Prostate gland (tissue), 2 donors: ENCODE data around the gene RTTN. TPM values are rescaled to one million over a fixed set of nuclear protein-coding genes. Genes with fewer than 3 reads are reported as not detected.

Experiments
- DNase-seq: peaks from one replicate; pipeline ENCODE4 v3.0.0-alpha.2; 2019; ENCODE audit warnings: low spot score
- H3K27ac ChIP-seq, 2 donors: fragments of 200-600 bp; sonication (generic); 2 replicates each; pipeline ENCODE4 v1.5.1; 2017 to 2019
- H3K27me3 ChIP-seq: fragments of 200-600 bp; sonication (generic); replicated peaks from 2 replicates; pipeline ENCODE4 v1.5.1; 2019; ENCODE audit not compliant: insufficient read depth
- H3K36me3 ChIP-seq, 2 donors: fragments of 200-600 bp; sonication (generic); 1 replicate in 1 of 2; 2 replicates in 1 of 2; pipeline versions ENCODE4 v1.5.1 to v1.8.1; 2017 to 2019
- H3K4me1 ChIP-seq: fragments of 200-600 bp; sonication (generic); replicated peaks from 2 replicates; pipeline ENCODE4 v1.5.1; 2019
- H3K4me3 ChIP-seq, 2 donors: fragments of 200-600 bp; sonication (generic); 2 replicates each; pipeline ENCODE4 v1.5.1; 2017 to 2019
- H3K9me3 ChIP-seq: fragments of 200-600 bp; sonication (generic); 2 replicates; pipeline ENCODE4 v1.5.1; 2017
- POLR2A ChIP-seq: fragments of 450-650 bp; IDR thresholded peaks from one replicate; pipeline ENCODE4 v1.6.1; 2016; ENCODE audit warnings: antibody characterized with exemption, mild to moderate bottlenecking
- POLR2AphosphoS5 ChIP-seq: sonication (generic); formaldehyde crosslinking; IDR thresholded peaks from one replicate; pipeline ENCODE4 v1.6.1; 2017; ENCODE audit warnings: antibody characterized with exemption
- WGBS: methylation state at CpG from one replicate; pipeline ENCODE4 v1.1.5; 2018; 5-methylcytosine and 5-hydroxymethylcytosine counted together
- intact Hi-C: fragments of 100-400 bp; cut with DNase I; formaldehyde crosslinking; loops from one replicate; pipeline ENCODE4 v1.14.2; 2022
- total RNA-seq, 2 donors: library from RNA; depleted of rRNA; stranded (reverse); fragments of >200 nt; gene quantifications; one replicate each; pipeline ENCODE4 v1.1.0, GENCODE V29; 2016
- TF ChIP-seq, protein P1 (sequence below), 4 experiments: fragments of 200-600 bp in 2 of 4; fragments of 450-650 bp in 2 of 4; sonication (generic) in 2 of 4; IDR thresholded peaks; 1 replicate in 3 of 4; 2 replicates in 1 of 4; pipeline ENCODE4 v1.5.1; 2016 to 2019; ENCODE audit warnings: antibody characterized with exemption in 4 of 4, mild to moderate bottlenecking in 2 of 4, moderate library complexity in 2 of 4

The RTTN gene
- total RNA-seq, 2 donors from 2014 or later: 8.4 to 21.5 TPM

DNA sequence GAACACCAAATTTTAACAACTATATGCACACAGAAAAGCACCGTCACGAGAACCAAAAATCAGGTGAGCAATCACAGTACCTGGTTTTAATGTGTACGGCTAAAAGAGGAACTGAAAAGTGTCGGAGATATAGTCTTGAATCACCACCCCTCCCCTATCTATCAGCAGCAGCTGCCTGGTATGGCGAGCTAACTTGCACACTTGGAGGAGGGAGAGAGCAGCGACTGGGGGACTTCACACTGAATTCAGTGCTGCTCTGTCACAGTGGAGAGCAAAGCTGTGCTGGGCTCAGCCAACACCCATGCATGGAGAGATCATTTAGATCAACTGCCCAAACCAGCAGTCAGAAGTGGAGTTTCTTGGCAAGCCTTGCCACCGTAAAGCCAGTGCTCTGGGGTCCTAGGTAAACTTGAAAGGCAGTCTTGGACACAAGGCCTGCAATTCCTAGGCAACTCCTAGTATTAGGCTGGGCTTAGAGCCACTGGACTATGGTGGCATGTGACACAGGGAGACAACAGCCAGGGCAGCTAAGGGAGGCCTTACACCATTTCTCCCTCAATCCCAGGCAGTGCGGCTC, 168.6 kb downstream of the RTTN start:
- 98% methylated on average over 8 of the region's 8 CpGs for WGBS
- H3K4me1 ChIP-seq: no peaks in the 10 kb centered on the region
- no peaks in the 10 kb centered on the region for H3K36me3 ChIP-seq
- intact Hi-C loops: no loop called here
- H3K27ac ChIP-seq: no peak overlapping the region
- TF ChIP-seq, protein P1, sequence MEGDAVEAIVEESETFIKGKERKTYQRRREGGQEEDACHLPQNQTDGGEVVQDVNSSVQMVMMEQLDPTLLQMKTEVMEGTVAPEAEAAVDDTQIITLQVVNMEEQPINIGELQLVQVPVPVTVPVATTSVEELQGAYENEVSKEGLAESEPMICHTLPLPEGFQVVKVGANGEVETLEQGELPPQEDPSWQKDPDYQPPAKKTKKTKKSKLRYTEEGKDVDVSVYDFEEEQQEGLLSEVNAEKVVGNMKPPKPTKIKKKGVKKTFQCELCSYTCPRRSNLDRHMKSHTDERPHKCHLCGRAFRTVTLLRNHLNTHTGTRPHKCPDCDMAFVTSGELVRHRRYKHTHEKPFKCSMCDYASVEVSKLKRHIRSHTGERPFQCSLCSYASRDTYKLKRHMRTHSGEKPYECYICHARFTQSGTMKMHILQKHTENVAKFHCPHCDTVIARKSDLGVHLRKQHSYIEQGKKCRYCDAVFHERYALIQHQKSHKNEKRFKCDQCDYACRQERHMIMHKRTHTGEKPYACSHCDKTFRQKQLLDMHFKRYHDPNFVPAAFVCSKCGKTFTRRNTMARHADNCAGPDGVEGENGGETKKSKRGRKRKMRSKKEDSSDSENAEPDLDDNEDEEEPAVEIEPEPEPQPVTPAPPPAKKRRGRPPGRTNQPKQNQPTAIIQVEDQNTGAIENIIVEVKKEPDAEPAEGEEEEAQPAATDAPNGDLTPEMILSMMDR (IDR thresholded peaks at IDR 0.05): no peak
- TF ChIP-seq POLR2A: no peak
- no peak for TF ChIP-seq POLR2AphosphoS5
- H3K9me3 ChIP-seq: no peaks in the 10 kb centered on the region
- no peak overlapping the region for H3K4me3 ChIP-seq
- no peak for DNase-seq
- H3K27me3 ChIP-seq: no peaks in the 10 kb centered on the region

DNA sequence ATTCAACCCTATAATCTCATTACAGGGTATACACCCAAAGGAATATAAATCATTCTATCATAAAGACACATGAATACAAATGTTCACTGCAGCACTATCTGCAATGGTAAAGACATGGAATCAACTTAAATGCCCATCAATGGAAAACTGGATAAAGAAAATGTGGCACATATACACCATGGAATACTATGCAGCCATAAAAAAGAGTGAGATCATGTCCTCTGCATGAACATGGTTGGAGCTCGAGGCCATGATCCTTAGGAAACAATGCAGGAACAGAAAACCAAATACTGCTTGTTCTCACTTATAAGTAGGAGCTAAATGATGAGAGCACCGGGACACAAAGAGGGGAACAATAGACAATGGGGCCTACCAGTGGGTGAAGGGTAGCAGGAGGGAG, 169.3 kb downstream of the RTTN start:
- Histone ChIP-seq H3K4me3 (no peak overlapping the region), H3K9me3 (no peaks in the 10 kb centered on the region), H3K36me3 (no peaks in the 10 kb centered on the region), H3K27ac (no peak overlapping the region), H3K27me3 (no peaks in the 10 kb centered on the region), H3K4me1 (no peaks in the 10 kb centered on the region)
- WGBS: 92% methylated on average over 2 of the region's 2 CpGs
- DNase-seq: no peak
- intact Hi-C loops: no loop called here
- no peak for TF ChIP-seq POLR2AphosphoS5
- TF ChIP-seq POLR2A: no peak
- TF ChIP-seq, protein P1 (IDR thresholded peaks at IDR 0.05): no peak

DNA sequence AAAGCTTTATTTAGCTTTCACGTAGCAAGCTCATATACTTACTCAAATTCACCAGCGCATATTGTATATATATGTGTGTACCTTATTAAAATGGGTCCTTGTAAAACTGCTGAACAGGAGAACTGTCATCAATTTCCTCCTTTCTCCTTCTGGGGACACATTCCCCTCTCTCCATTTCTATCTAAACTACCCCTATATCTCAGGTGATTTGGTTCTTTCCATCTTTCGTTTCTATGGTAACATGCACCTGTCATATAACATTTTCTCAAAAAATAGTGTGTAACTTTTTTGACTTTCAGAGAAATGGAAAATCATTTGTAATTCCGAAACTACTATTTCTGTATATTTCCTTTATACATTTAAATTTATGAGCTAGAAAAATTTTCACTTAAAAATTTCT, 174.3 kb downstream of the RTTN start:
- no peaks in the 10 kb centered on the region for H3K9me3 ChIP-seq
- intact Hi-C loops: no loop called here
- no peak overlapping the region for H3K27ac ChIP-seq
- H3K27me3 ChIP-seq: no peaks in the 10 kb centered on the region
- no peaks in the 10 kb centered on the region for H3K36me3 ChIP-seq
- H3K4me3 ChIP-seq: no peak overlapping the region
- no peaks in the 10 kb centered on the region for H3K4me1 ChIP-seq
- TF ChIP-seq POLR2A (no peak), POLR2AphosphoS5 (no peak)
- DNase-seq: no peak
- 92% methylated on average over 4 of the region's 4 CpGs for WGBS

DNA sequence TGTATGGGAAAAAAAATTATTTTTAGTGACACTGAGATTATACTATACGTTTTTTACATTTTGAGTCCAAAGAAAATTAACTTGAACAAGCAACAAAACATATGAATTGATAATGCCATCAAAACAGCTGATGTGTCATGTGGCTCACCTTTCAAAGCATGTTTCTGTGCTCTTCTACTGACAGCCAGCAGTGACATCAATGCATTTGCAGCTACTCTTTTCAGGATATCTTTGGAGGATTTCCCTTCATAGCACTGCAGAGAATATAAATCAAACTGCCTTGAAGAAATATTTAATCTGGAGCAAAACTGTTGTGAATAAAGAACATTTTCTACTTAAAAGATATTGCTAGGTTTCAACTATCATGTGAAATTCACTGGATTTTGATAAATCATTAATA, 174.8 kb downstream of the RTTN start:
- Histone ChIP-seq H3K36me3 (no peaks in the 10 kb centered on the region), H3K27ac (no peak overlapping the region), H3K27me3 (no peaks in the 10 kb centered on the region), H3K4me3 (no peak overlapping the region), H3K9me3 (no peaks in the 10 kb centered on the region), H3K4me1 (no peaks in the 10 kb centered on the region)
- TF ChIP-seq, protein P1 (IDR thresholded peaks at IDR 0.05): no peak
- TF ChIP-seq POLR2A (no peak), POLR2AphosphoS5 (no peak)
- DNase-seq: no peak
- intact Hi-C loops: no loop called here
- 81% methylated on average over 1 of the region's 1 CpG for WGBS

DNA sequence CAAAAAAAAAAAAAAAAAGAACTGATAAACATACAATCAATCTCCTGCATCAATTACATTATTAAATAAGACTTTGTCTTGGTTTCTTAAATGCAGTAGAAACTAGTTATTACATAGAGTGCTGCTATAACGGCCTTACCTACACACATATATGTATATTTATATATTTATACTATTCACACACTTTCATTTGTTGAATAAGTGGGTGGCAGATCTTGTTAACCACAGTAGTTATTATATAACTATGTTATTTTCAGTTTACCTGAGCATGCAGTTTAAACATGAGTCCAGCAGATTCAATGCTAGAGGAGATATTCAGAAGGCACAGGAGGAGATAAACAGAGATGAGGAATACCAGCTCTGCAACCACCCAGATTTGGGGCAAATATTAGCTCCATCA, 176.3 kb downstream of the RTTN start:
- no peaks in the 10 kb centered on the region for H3K9me3 ChIP-seq
- DNase-seq: no peak
- TF ChIP-seq POLR2A (no peak), POLR2AphosphoS5 (no peak)
- TF ChIP-seq, protein P1 (IDR thresholded peaks at IDR 0.05): no peak
- 79% methylated on average over 1 of the region's 1 CpG for WGBS
- H3K36me3 ChIP-seq: no peaks in the 10 kb centered on the region
- H3K27me3 ChIP-seq: no peaks in the 10 kb centered on the region
- intact Hi-C loops: no loop called here
- H3K4me1 ChIP-seq: no peaks in the 10 kb centered on the region
- no peak overlapping the region for H3K27ac ChIP-seq
- no peak overlapping the region for H3K4me3 ChIP-seq
